PC-9 (cell line): Measurements from ENCODE around the gene AAMDC.

Experiments
- CTCF ChIP-seq: fragments of 200-600 bp; sonication (generic); conservative IDR thresholded peaks from 2 replicates; pipeline ENCODE4 v1.6.1; 2017; ENCODE audit warnings: mixed run types, antibody characterized with exemption, mild to moderate bottlenecking, moderate library complexity
- EZH2 ChIP-seq: fragments of 200-600 bp; sonication (generic); IDR thresholded peaks from 2 replicates; pipeline ENCODE4 v1.8.0; 2017; ENCODE audit warnings: antibody characterized with exemption, low read depth

- no peak for TF ChIP-seq CTCF
- TF ChIP-seq EZH2 = no peak
Observed at GRCh38 chr11:77882396-77882795, 61.5 kb downstream of the AAMDC start.
